ENCODE results near the gene PRDX1.

PRDX1 gene

GRCh38 chr1:45563843-45564242, 42.2 kb upstream of the PRDX1 start:
- Histone ChIP-seq H3K4me3 (ENCODE audit: low read depth, low read length) (no peak overlapping the region), H3K27ac (ENCODE audit: extremely low read depth, low read depth, low read length) (no peak overlapping the region), H3K9me3 (ENCODE audit: control insufficient read depth, insufficient read depth, low read depth, low read length) (no peaks in the 10 kb centered on the region), H3K4me1 (ENCODE audit: control insufficient read depth, insufficient read depth, low read length) (no peaks in the 10 kb centered on the region), H3K36me3 (ENCODE audit: control insufficient read depth in 2 of 2, insufficient read depth in 1 of 2, low read length in 2 of 2) (peaks cover 23 to 79% of the 10 kb centered on the region in 2 experiments)
- ChIA-PET POLR2A (interaction anchor here (1.0 to 2.0 kb wide), 3 partner anchors 13 to 43 kb away, joined by 3 to 9 read pairs (median 4); partner anchors contain the start of genes NASP and PRDX1), CTCF (interaction anchor here (0.6 to 1.6 kb wide), 5 partner anchors 19 to 427 kb away, joined by 3 to 8 read pairs (median 4); no protein-coding TSS in a partner anchor)
- TF ChIP-seq BCL11B (tag by site-specific recombination; IDR thresholded peaks at IDR 0.05; ENCODE audit: low read depth) (no peak), ZNF18 (tag by site-specific recombination; IDR thresholded peaks at IDR 0.05) (no peak), FEZF1 (tag by site-specific recombination; IDR thresholded peaks at IDR 0.05) (no peak), ZNF837 (tag by site-specific recombination; IDR thresholded peaks at IDR 0.05) (no peak), ZBTB44 (tag by site-specific recombination; IDR thresholded peaks at IDR 0.05) (no peak), ZNF26 (tag by site-specific recombination; IDR thresholded peaks at IDR 0.05) (no peak), HOXA7 (CRISPR knock-in tag; IDR thresholded peaks at IDR 0.05; ENCODE audit: borderline replicate concordance) (no peak), ZNF366 (tag by site-specific recombination; conservative IDR thresholded peaks at IDR 0.05) (no peak), ZNF639 (tag by site-specific recombination; IDR thresholded peaks at IDR 0.05) (no peak), ZNF510 (tag by site-specific recombination; IDR thresholded peaks at IDR 0.05; ENCODE audit: insufficient replicate concordance) (no peak), ZNF311 (tag by site-specific recombination; IDR thresholded peaks at IDR 0.05; ENCODE audit: borderline replicate concordance) (no peak), ZNF155 (tag by site-specific recombination; IDR thresholded peaks at IDR 0.05) (no peak), TSHZ1 (tag by site-specific recombination; IDR thresholded peaks at IDR 0.05; ENCODE audit: borderline replicate concordance) (no peak), SETDB1 (IDR thresholded peaks at IDR 0.05; ENCODE audit: insufficient read length, low read length) (no peak), ZNF175 (tag by site-specific recombination; IDR thresholded peaks at IDR 0.05) (no peak), ZNF133 (tag by site-specific recombination; IDR thresholded peaks at IDR 0.05) (no peak), ZNF521 (tag by site-specific recombination; IDR thresholded peaks at IDR 0.05) (no peak), ZFHX2 (tag by site-specific recombination; conservative IDR thresholded peaks at IDR 0.05) (no peak)

Data from HEK293 (cell line).